Measurements from ENCODE around the gene VDR.

Gene VDR

GRCh38 chr12:47834199-47834903, 70.4 kb downstream of the VDR start:
- no peak for TF ChIP-seq CTCF (IDR thresholded peaks at IDR 0.05; ENCODE audit: insufficient read depth, low read depth, low read length, missing control alignments)
- DNase-seq (ENCODE audit: low read depth), result no peak
- no peak overlapping the region for H3K4me3 ChIP-seq (ENCODE audit: low read depth, low read length)

- DNase-seq (ENCODE audit: low read depth), result no peak
- TF ChIP-seq CTCF (IDR thresholded peaks at IDR 0.05; ENCODE audit: insufficient read depth, low read depth, low read length, missing control alignments), result no peak
- H3K4me3 ChIP-seq (ENCODE audit: low read depth, low read length), result no peak overlapping the region
Measured at GRCh38 chr12:47833591-47834012, 71.2 kb downstream of the VDR start.

GRCh38 chr12:47832263-47832933, 72.4 kb downstream of the VDR start:
- H3K4me3 ChIP-seq (ENCODE audit: low read depth, low read length), result no peak overlapping the region
- no peak for TF ChIP-seq CTCF (IDR thresholded peaks at IDR 0.05; ENCODE audit: insufficient read depth, low read depth, low read length, missing control alignments)
- no peak for DNase-seq (ENCODE audit: low read depth)

- H3K4me3 ChIP-seq (ENCODE audit: low read depth, low read length), result no peak overlapping the region
- no peak for DNase-seq (ENCODE audit: low read depth)
- no peak for TF ChIP-seq CTCF (IDR thresholded peaks at IDR 0.05; ENCODE audit: insufficient read depth, low read depth, low read length, missing control alignments)
Measured at GRCh38 chr12:47829584-47829983, 75.2 kb downstream of the VDR start.

- no peak for DNase-seq (ENCODE audit: low read depth)
- H3K4me3 ChIP-seq (ENCODE audit: low read depth, low read length), result no peak overlapping the region
- no peak for TF ChIP-seq CTCF (IDR thresholded peaks at IDR 0.05; ENCODE audit: insufficient read depth, low read depth, low read length, missing control alignments)
Measured at GRCh38 chr12:47828976-47829482, 75.8 kb downstream of the VDR start.

GRCh38 chr12:47828008-47828975, 76.5 kb downstream of the VDR start:
- no peak for TF ChIP-seq CTCF (IDR thresholded peaks at IDR 0.05; ENCODE audit: insufficient read depth, low read depth, low read length, missing control alignments)
- no peak overlapping the region for H3K4me3 ChIP-seq (ENCODE audit: low read depth, low read length)
- no peak for DNase-seq (ENCODE audit: low read depth)

All from GM12865 (cell line).